ENCODE results near the gene ANKRD30B. TPM values are rescaled to one million over a fixed set of nuclear protein-coding genes. Genes with fewer than 3 reads are reported as not detected.
"Not testable (repeated sequence)": the region's sequence is repeated elsewhere in the genome, so short reads cannot be mapped to it uniquely, and the experiment has no call there.

Gene ANKRD30B
- total RNA-seq, 2 experiments from 2014 or later = not detected

- Mint-ChIP-seq H3K9me3 (ENCODE audit: low read depth) (peaks cover 2% of the 10 kb centered on the region), H3K27ac (no peak overlapping the region), H3K36me3 (ENCODE audit: low read depth) (no peaks in the 10 kb centered on the region), H3K4me1 (peaks cover 8% of the 10 kb centered on the region), H3K4me3 (no peak overlapping the region), H3K27me3 (no peaks in the 10 kb centered on the region)
- CTCF ChIA-PET = no interaction called here
- POLR2A ChIA-PET = no interaction called here
- no peak for DNase-seq
- no peak for ATAC-seq
- intact Hi-C loops (cut with DNase I, micrococcal nuclease) = no loop called here
These were observed 21.4 kb downstream of the ANKRD30B start for GRCh38 chr18:14769381-14769780.

DNA sequence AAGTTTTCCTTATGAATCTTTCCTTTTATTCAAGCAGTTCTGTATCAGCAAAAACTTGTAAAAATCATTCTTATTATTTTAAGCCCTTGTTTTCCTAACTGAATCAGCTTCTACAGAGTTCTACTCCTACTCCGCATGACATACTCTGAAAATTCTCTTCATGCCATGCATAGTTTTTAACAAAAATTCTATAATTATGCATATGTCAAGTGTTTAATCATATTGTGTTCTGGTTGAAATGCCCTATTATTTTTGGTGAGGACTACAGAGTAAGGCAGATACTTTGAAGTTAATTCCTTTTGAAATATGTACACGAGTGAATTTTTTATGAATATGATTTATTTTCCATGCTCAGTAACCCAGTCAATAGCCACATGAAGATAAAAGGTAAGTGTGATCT lies 28.8 kb downstream of the ANKRD30B start:
- ChIA-PET CTCF (no interaction called here), POLR2A (no interaction called here)
- Mint-ChIP-seq H3K4me1 (no peaks in the 10 kb centered on the region), H3K4me3 (no peak overlapping the region), H3K9me3 (ENCODE audit: low read depth) (no peaks in the 10 kb centered on the region), H3K27me3 (no peaks in the 10 kb centered on the region), H3K27ac (no peak overlapping the region), H3K36me3 (ENCODE audit: low read depth) (no peaks in the 10 kb centered on the region)
- no peak for DNase-seq
- ATAC-seq = no peak
- intact Hi-C loops (cut with DNase I, micrococcal nuclease) = no loop called here

DNA sequence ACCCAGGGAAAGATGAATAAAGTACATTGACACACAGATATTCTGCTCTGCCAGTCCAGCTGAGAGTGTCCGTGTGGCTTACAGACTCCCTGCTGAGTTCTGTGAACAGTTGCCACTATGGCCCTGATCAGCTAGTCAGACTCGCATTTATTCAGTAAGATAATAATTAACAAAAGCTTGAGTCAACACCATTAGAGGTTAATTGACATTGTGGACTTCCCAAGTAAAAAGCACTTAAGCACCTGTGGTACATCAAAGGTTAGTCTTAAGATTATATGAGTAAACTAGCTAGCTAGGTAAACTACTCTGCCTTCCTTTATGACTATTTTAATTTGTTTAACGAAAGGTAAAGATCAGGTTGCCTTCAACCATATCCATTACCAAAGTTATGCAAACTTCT lies 33.7 kb downstream of the ANKRD30B start:
- ATAC-seq (no peak), DNase-seq (no peak)
- intact Hi-C loops (cut with DNase I, micrococcal nuclease) = no loop called here
- ChIA-PET CTCF (no interaction called here), POLR2A (no interaction called here)
- H3K27ac Mint-ChIP-seq = no peak overlapping the region
- no peaks in the 10 kb centered on the region for H3K27me3 Mint-ChIP-seq
- H3K36me3 Mint-ChIP-seq (ENCODE audit: low read depth) = peaks cover 1% of the 10 kb centered on the region
- H3K4me1 Mint-ChIP-seq = no peaks in the 10 kb centered on the region
- H3K9me3 Mint-ChIP-seq (ENCODE audit: low read depth) = no peaks in the 10 kb centered on the region
- no peak overlapping the region for H3K4me3 Mint-ChIP-seq

DNA sequence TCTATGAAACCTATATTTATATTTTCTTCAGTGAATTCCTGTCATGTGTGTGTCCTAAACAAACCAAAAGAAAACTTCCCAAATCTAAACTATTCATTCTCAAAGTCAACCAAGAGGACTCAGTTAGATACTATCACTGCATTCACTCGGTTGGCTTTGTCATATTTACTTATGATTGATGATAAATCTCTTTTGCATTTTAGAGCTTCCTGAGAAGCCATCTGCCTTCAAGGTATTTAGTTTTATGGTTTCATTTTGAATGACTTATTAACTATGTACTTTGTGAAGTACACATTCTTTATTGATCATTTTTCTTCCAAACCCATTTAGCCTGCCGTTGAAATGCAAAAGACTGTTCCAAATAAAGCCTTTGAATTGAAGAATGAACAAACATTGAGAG lies 36.2 kb downstream of the ANKRD30B start:
- DNase-seq (no peak), ATAC-seq (no peak)
- no peak overlapping the region for H3K4me3 Mint-ChIP-seq
- no peaks in the 10 kb centered on the region for H3K4me1 Mint-ChIP-seq
- no peaks in the 10 kb centered on the region for H3K27me3 Mint-ChIP-seq
- no peaks in the 10 kb centered on the region for H3K9me3 Mint-ChIP-seq (ENCODE audit: low read depth)
- ChIA-PET CTCF (no interaction called here), POLR2A (no interaction called here)
- H3K36me3 Mint-ChIP-seq (ENCODE audit: low read depth) = peaks cover 1% of the 10 kb centered on the region
- intact Hi-C loops (cut with DNase I, micrococcal nuclease) = no loop called here
- no peak overlapping the region for H3K27ac Mint-ChIP-seq

- ATAC-seq; intact Hi-C loops (cut with DNase I, micrococcal nuclease); CTCF ChIA-PET; H3K36me3 Mint-ChIP-seq (ENCODE audit: low read depth); H3K27ac Mint-ChIP-seq; POLR2A ChIA-PET; DNase-seq; H3K4me3 Mint-ChIP-seq; H3K27me3 Mint-ChIP-seq; H3K4me1 Mint-ChIP-seq; H3K9me3 Mint-ChIP-seq (ENCODE audit: low read depth): not testable (repeated sequence)
These were observed 48.9 kb downstream of the ANKRD30B start for GRCh38 chr18:14796876-14797275.

GRCh38 chr18:14797969-14798764 lies 50.2 kb downstream of the ANKRD30B start:
- H3K27ac Mint-ChIP-seq; CTCF ChIA-PET; ATAC-seq; DNase-seq; H3K4me3 Mint-ChIP-seq; H3K9me3 Mint-ChIP-seq (ENCODE audit: low read depth); POLR2A ChIA-PET; H3K36me3 Mint-ChIP-seq (ENCODE audit: low read depth); H3K27me3 Mint-ChIP-seq; H3K4me1 Mint-ChIP-seq; intact Hi-C loops (cut with DNase I, micrococcal nuclease): not testable (repeated sequence)

GRCh38 chr18:14811081-14811480 lies 63.1 kb downstream of the ANKRD30B start:
- H3K27ac Mint-ChIP-seq; H3K36me3 Mint-ChIP-seq (ENCODE audit: low read depth); intact Hi-C loops (cut with DNase I, micrococcal nuclease); DNase-seq; CTCF ChIA-PET; ATAC-seq; H3K4me1 Mint-ChIP-seq; H3K27me3 Mint-ChIP-seq; POLR2A ChIA-PET; H3K9me3 Mint-ChIP-seq (ENCODE audit: low read depth); H3K4me3 Mint-ChIP-seq: not testable (repeated sequence)

DNA sequence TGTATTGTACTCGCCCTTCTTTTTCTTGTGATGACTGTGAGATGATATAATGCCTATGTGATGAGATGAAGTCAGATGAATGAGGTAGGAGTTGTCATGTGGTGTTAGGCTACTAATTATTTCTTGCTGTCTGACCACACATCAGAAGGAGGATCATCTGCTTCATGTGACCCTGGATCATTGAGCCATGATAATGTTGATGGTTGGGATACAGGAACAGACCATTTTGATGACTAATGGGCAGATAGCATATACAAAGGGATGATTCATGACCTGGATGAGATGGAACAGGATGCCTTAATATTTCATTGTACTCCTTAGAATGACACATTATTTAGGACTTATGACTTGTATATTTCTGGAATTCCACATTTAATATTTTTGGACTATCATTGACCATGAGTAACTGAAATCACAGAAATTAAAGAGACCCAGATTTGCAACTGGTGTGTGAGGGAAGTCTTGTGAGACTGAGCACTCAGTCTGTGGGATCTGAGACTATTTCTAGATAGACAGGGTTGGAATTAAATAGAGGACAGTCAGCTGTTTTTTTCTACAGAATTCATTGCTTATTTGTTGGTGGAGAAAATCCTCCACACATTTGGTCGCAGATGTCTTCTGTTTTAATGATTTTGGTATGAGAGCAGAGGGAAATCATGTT lies 79.1 kb downstream of the ANKRD30B start:
- CTCF ChIA-PET; H3K27me3 Mint-ChIP-seq; H3K9me3 Mint-ChIP-seq (ENCODE audit: low read depth); intact Hi-C loops (cut with DNase I, micrococcal nuclease); H3K27ac Mint-ChIP-seq; DNase-seq; POLR2A ChIA-PET; H3K4me3 Mint-ChIP-seq; H3K4me1 Mint-ChIP-seq; H3K36me3 Mint-ChIP-seq (ENCODE audit: low read depth); ATAC-seq: not testable (repeated sequence)

- H3K27ac Mint-ChIP-seq; DNase-seq; H3K4me1 Mint-ChIP-seq; intact Hi-C loops (cut with DNase I, micrococcal nuclease); H3K4me3 Mint-ChIP-seq; POLR2A ChIA-PET; ATAC-seq; H3K9me3 Mint-ChIP-seq (ENCODE audit: low read depth); H3K27me3 Mint-ChIP-seq; CTCF ChIA-PET; H3K36me3 Mint-ChIP-seq (ENCODE audit: low read depth): not testable (repeated sequence)
These were observed 93.6 kb downstream of the ANKRD30B start for GRCh38 chr18:14841607-14842006.

DNA sequence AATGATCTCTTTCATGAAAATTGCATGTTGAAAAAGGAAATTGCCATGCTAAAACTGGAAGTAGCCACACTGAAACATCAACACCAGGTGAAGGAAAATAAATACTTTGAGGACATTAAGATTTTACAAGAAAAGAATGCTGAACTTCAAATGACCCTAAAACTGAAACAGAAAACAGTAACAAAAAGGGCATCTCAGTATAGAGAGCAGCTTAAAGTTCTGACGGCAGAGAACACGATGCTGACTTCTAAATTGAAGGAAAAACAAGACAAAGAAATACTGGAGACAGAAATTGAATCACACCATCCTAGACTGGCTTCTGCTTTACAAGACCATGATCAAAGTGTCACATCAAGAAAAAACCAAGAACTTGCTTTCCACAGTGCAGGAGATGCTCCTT lies 103.6 kb downstream of the ANKRD30B start:
- not testable (repeated sequence) for H3K27ac Mint-ChIP-seq

GRCh38 chr18:14855634-14856033 lies 107.7 kb downstream of the ANKRD30B start:
- H3K9me3 Mint-ChIP-seq (ENCODE audit: low read depth); DNase-seq; H3K27ac Mint-ChIP-seq; CTCF ChIA-PET; H3K4me3 Mint-ChIP-seq; H3K36me3 Mint-ChIP-seq (ENCODE audit: low read depth); H3K27me3 Mint-ChIP-seq; ATAC-seq; intact Hi-C loops (cut with DNase I, micrococcal nuclease); POLR2A ChIA-PET; H3K4me1 Mint-ChIP-seq: not testable (repeated sequence)

More for the DNA sequence above, 103.6 kb downstream of the ANKRD30B start:
- DNase-seq; H3K36me3 Mint-ChIP-seq (ENCODE audit: low read depth); CTCF ChIA-PET; intact Hi-C loops (cut with DNase I, micrococcal nuclease); H3K4me3 Mint-ChIP-seq; H3K9me3 Mint-ChIP-seq (ENCODE audit: low read depth); POLR2A ChIA-PET; H3K27me3 Mint-ChIP-seq; ATAC-seq; H3K4me1 Mint-ChIP-seq: not testable (repeated sequence)

- ATAC-seq; H3K4me3 Mint-ChIP-seq; intact Hi-C loops (cut with DNase I, micrococcal nuclease); H3K4me1 Mint-ChIP-seq; POLR2A ChIA-PET; DNase-seq; H3K27me3 Mint-ChIP-seq; H3K36me3 Mint-ChIP-seq (ENCODE audit: low read depth); CTCF ChIA-PET; H3K9me3 Mint-ChIP-seq (ENCODE audit: low read depth); H3K27ac Mint-ChIP-seq: not testable (repeated sequence)
These were observed 108.3 kb downstream of the ANKRD30B start for GRCh38 chr18:14856256-14856655.
